K562 (cell line): Measurements from ENCODE around the gene ZNF655. TPM values are rescaled to one million over a fixed set of nuclear protein-coding genes. Genes with fewer than 3 reads are reported as not detected.

Experiments used
- ATAC-seq: fragments of 200-7000 bp; cut with Tn5 transposase; 3 replicates; pipeline ENCODE4 v1.9.1; 2020; ENCODE audit warnings: moderate library complexity
- BruUV-seq: library from RNA; stranded (reverse); fragments of 400-500 nt; replicated peaks from 2 replicates; lab custom pipeline; 2021; lab: Mats Ljungman, UMichigan
- CTCF ChIA-PET: fragments of 300-600 bp; formaldehyde crosslinking; extraction: SDS; loops from one replicate; lab custom pipeline; 2021; ENCODE audit warnings: low intra/inter-chr PET ratio; lab: Yijun Ruan, JAX
- POLR2A ChIA-PET: fragments of 300-600, 350-650 bp; sonication (Branson Sonifier 250); formaldehyde crosslinking; extraction: SDS; loops from one replicate; lab custom pipeline; 2021; ENCODE audit warnings: antibody characterized with exemption, inconsistent platforms; lab: Yijun Ruan, JAX
- DNase-seq, 4 experiments: peaks; one replicate each; pipeline versions ENCODE4 v3.0.0 to v3.0.0-alpha.2; 2011 to 2018; ENCODE audit warnings: low spot score in 3 of 4, mixed read lengths in 3 of 4; ENCODE audit errors: extremely low read depth in 1 of 4
- FAIRE-seq: peaks from 2 replicates; lab custom pipeline; 2011; peaks lifted over from hg19 to GRCh38; lab: Jason Lieb, UNC
- H2AFZ ChIP-seq: 2 replicates; pipeline ENCODE4 v1.6.0; 2011; ENCODE audit warnings: low read depth, low read length, control low read depth, inconsistent platforms
- H3K27ac ChIP-seq: fragments of 200-600 bp; 3 replicates; pipeline ENCODE4 v1.8.0; 2011; ENCODE audit warnings: low read depth, mild to moderate bottlenecking, control low read depth, inconsistent platforms, low read length, moderate library complexity, mixed read lengths; ENCODE audit errors: extremely low read depth
- H3K27me3 ChIP-seq, 2 experiments: fragments of 300-600 bp in 1 of 2; 2 replicates in 1 of 2; 3 replicates in 1 of 2; pipeline versions ENCODE4 v1.6.0 to v1.8.0; 2011; ENCODE audit warnings: inconsistent platforms in 2 of 2, low read length in 2 of 2, mild to moderate bottlenecking in 1 of 2, mixed read lengths in 1 of 2, moderate library complexity in 1 of 2; ENCODE audit not compliant: control insufficient read depth in 2 of 2, insufficient read depth in 2 of 2
- H3K36me3 ChIP-seq: fragments of 300-600 bp; 3 replicates; pipeline ENCODE4 v1.8.0; 2011; ENCODE audit warnings: mild to moderate bottlenecking, low read length, inconsistent platforms; ENCODE audit not compliant: control insufficient read depth, insufficient read depth
- H3K4me1 ChIP-seq, 2 experiments: fragments of 200-600 bp in 1 of 2; replicated peaks in 1 of 2; 2 replicates in 1 of 2; 3 replicates in 1 of 2; pipeline versions ENCODE4 v1.5.1 to v1.8.0; 2011; ENCODE audit warnings: inconsistent platforms in 2 of 2, low read length in 2 of 2, mild to moderate bottlenecking in 1 of 2, mixed read lengths in 1 of 2, moderate library complexity in 1 of 2; ENCODE audit not compliant: control insufficient read depth in 2 of 2, insufficient read depth in 2 of 2
- H3K4me2 ChIP-seq: 2 replicates; pipeline ENCODE4 v1.6.1; 2011; ENCODE audit warnings: low read length, control low read depth, inconsistent platforms, mixed read lengths; ENCODE audit not compliant: insufficient read depth
- H3K4me3 ChIP-seq: fragments of 200-600 bp; sonication (generic), shearing (Covaris generic); 2 replicates; pipeline ENCODE4 v1.5.1; 2016; ENCODE audit warnings: control low read depth, inconsistent platforms
- H3K79me2 ChIP-seq: fragments of 200-600 bp; 3 replicates; pipeline ENCODE4 v1.8.0; 2011; ENCODE audit warnings: low read length, inconsistent platforms; ENCODE audit not compliant: control insufficient read depth, insufficient read depth
- H3K9ac ChIP-seq, 2 experiments: 2 replicates each; pipeline versions ENCODE4 v1.6.0 to v1.6.1; 2011; ENCODE audit warnings: low read depth in 2 of 2, low read length in 2 of 2, control low read depth in 1 of 2, inconsistent platforms in 1 of 2, mild to moderate bottlenecking in 1 of 2, mixed read lengths in 1 of 2; ENCODE audit not compliant: insufficient read depth in 1 of 2
- H3K9me1 ChIP-seq: one replicate; pipeline ENCODE4 v1.6.0; 2011; ENCODE audit warnings: inconsistent platforms, mild to moderate bottlenecking, low read length, moderate library complexity; ENCODE audit not compliant: control insufficient read depth, insufficient read depth
- H3K9me3 ChIP-seq: replicated peaks from 2 replicates; pipeline ENCODE4 v1.5.1; 2011; ENCODE audit warnings: low read depth, low read length, inconsistent platforms; ENCODE audit not compliant: control insufficient read depth, insufficient read depth
- H4K20me1 ChIP-seq: replicated peaks from 2 replicates; pipeline ENCODE4 v1.6.1; 2011; ENCODE audit warnings: low read length, inconsistent platforms, mixed read lengths; ENCODE audit not compliant: control insufficient read depth, insufficient read depth
- ARID1B ChIP-seq: fragments of 450-650 bp; IDR thresholded peaks from 2 replicates; pipeline ENCODE4 v1.6.1; 2016; ENCODE audit warnings: antibody characterized with exemption, mild to moderate bottlenecking, inconsistent platforms
- BHLHE40 ChIP-seq: IDR thresholded peaks from 2 replicates; pipeline ENCODE4 v1.6.1; 2011; ENCODE audit warnings: low read length, improper control_type of control experiment
- CTBP1 ChIP-seq: fragments of 450-650 bp; IDR thresholded peaks from 2 replicates; pipeline ENCODE4 v1.6.1; 2016; ENCODE audit warnings: borderline replicate concordance
- E2F4 ChIP-seq: sonication (generic); formaldehyde crosslinking; IDR thresholded peaks from 2 replicates; pipeline ENCODE4 v1.8.0; 2022; ENCODE audit warnings: mild to moderate bottlenecking, low read depth, missing genetic modification reagents
- FOSL1 ChIP-seq: fragments of 200-800 bp; sonication (Bioruptor generic); conservative IDR thresholded peaks from 2 replicates; pipeline ENCODE4 v1.6.1; 2016; ENCODE audit warnings: missing genetic modification characterization, missing compliant biosample characterization
- FOXA3 ChIP-seq, 2 experiments: fragments of 450-650 bp in 1 of 2; sonication (generic) in 1 of 2; formaldehyde crosslinking; IDR thresholded peaks in 1 of 2; conservative IDR thresholded peaks in 1 of 2; 2 replicates each; pipeline versions ENCODE4 v1.4.0 to v1.8.0; 2020 to 2022; ENCODE audit warnings: mild to moderate bottlenecking in 2 of 2, missing genetic modification reagents in 1 of 2
- GTF3C2 ChIP-seq: IDR thresholded peaks from 3 replicates; pipeline ENCODE4 v1.6.1; 2011; ENCODE audit warnings: borderline replicate concordance, mild to moderate bottlenecking, moderate library complexity; ENCODE audit not compliant: insufficient read length; ENCODE audit errors: extremely low read depth
- HDAC2 ChIP-seq: fragments of 450-650 bp; IDR thresholded peaks from 2 replicates; pipeline ENCODE4 v1.6.1; 2016; ENCODE audit warnings: mild to moderate bottlenecking
- KAT2B ChIP-seq: IDR thresholded peaks from one replicate; pipeline ENCODE4 v1.6.1; 2012; ENCODE audit warnings: low read depth, mild to moderate bottlenecking, control low read depth, inconsistent platforms, low read length, moderate library complexity
- MXD1 ChIP-seq: fragments of 250-450 bp; sonication (Bioruptor Pico); IDR thresholded peaks from 2 replicates; pipeline ENCODE4 v1.8.0; 2021; ENCODE audit warnings: borderline replicate concordance, mild to moderate bottlenecking, moderate library complexity; ENCODE audit not compliant: poor library complexity, severe bottlenecking
- NR4A1 ChIP-seq, 2 experiments: fragments of 250-450 bp in 1 of 2; fragments of 450-650 bp in 1 of 2; sonication (Bioruptor Pico) in 1 of 2; IDR thresholded peaks; 2 replicates each; pipeline versions ENCODE4 v1.4.0 to v1.6.1; 2016 to 2020; ENCODE audit warnings: mild to moderate bottlenecking in 2 of 2, missing compliant biosample characterization in 1 of 2, missing genetic modification characterization in 1 of 2, moderate library complexity in 1 of 2
- PHF21A ChIP-seq: fragments of 450-650 bp; IDR thresholded peaks from 2 replicates; pipeline ENCODE4 v1.6.1; 2017; ENCODE audit warnings: low read depth, borderline replicate concordance
- RNF2 ChIP-seq: sonication (generic); IDR thresholded peaks from 2 replicates; pipeline ENCODE4 v1.6.1; 2016
- SMARCC2 ChIP-seq: fragments of 450-650 bp; IDR thresholded peaks from 2 replicates; pipeline ENCODE4 v1.6.1; 2017; ENCODE audit warnings: antibody characterized with exemption, moderate library complexity, mild to moderate bottlenecking, low read depth
- SREBF1 ChIP-seq: fragments of 150-350 bp; IDR thresholded peaks from 2 replicates; pipeline ENCODE4 v1.6.1; 2014; ENCODE audit warnings: antibody characterized with exemption, low read depth, low read length, borderline replicate concordance
- TAF9B ChIP-seq: fragments of 450-650 bp; IDR thresholded peaks from 2 replicates; pipeline ENCODE4 v1.6.1; 2018; ENCODE audit warnings: mild to moderate bottlenecking; ENCODE audit not compliant: partially characterized antibody
- TEAD4 ChIP-seq, 2 experiments: sonication (generic) in 1 of 2; formaldehyde crosslinking in 1 of 2; IDR thresholded peaks; 2 replicates each; pipeline versions ENCODE4 v1.6.1 to v1.8.0; 2012 to 2022; ENCODE audit warnings: borderline replicate concordance in 1 of 2, inconsistent platforms in 1 of 2, low read length in 1 of 2, mild to moderate bottlenecking in 1 of 2, missing genetic modification reagents in 1 of 2
- U2AF2 ChIP-seq: fragments of 200-400 bp; formaldehyde crosslinking; optimal IDR thresholded peaks from 2 replicates; pipeline ENCODE3; 2017; ENCODE audit warnings: low read depth, mild to moderate bottlenecking, low read length
- WGBS: fragments of 100-300 bp; shearing (Covaris generic); methylation state at CpG from one replicate; pipeline ENCODE4 v1.1.6; 2016; ENCODE audit warnings: low coverage, mixed read lengths; ENCODE audit not compliant: insufficient coverage; ENCODE audit errors: missing lambda C conversion rate; 5-methylcytosine and 5-hydroxymethylcytosine counted together
- in situ Hi-C: fragments of 300-500 bp; cut with MboI; formaldehyde crosslinking; loops from 4 replicates; pipeline ENCODE4 v1.15.0; 2018; ENCODE audit warnings: inconsistent platforms, mixed read lengths
- intact Hi-C: fragments of 100-400 bp; cut with micrococcal nuclease; formaldehyde crosslinking; loops from 2 replicates; pipeline ENCODE4 v1.14.2; 2022
- polyA plus RNA-seq, 8 experiments: library from polyadenylated mRNA; depleted of rRNA in 4 of 8; stranded (reverse) in 5 of 8; unstranded in 3 of 8; fragments of >200 nt; fragmentation: Nextera tagmentation in 2 of 8; fragmentation: Illumina TruSeq in 1 of 8; extraction: Ambion mirVana in 2 of 8; extraction: Trizol in 1 of 8; gene quantifications; 2 replicates each; pipeline versions ENCODE4 v1.2.1 to v1.2.3, GENCODE V29; 2011 to 2014; ENCODE audit warnings: inconsistent platforms in 1 of 8, missing spikeins in 1 of 8
- total RNA-seq, 7 experiments: library from RNA; depleted of rRNA in 6 of 7; stranded (reverse); fragments of >200 nt in 6 of 7; fragmentation: Illumina TruSeq in 2 of 7; extraction: Trizol in 2 of 7; gene quantifications; 2 replicates each; pipeline versions ENCODE4 v1.2.1 to v1.2.3, GENCODE V29; 2011 to 2021; ENCODE audit warnings: low replicate concordance in 1 of 7

The ZNF655 gene
- total and polyA plus RNA-seq, 9 of the 15 experiments (the other 6 are each of a cell fraction or from before 2014, with no cell fraction given), result 25.7 to 130 (median 95.2) TPM

GRCh38 chr7:99562832-99563231 is 4.4 kb downstream of the ZNF655 start:
- DNase-seq (peak; percentile 80 to 87 (median 84)), ATAC-seq (peak; percentile 40), FAIRE-seq (peak; percentile 93)
- in situ Hi-C loops, result no loop called here
- H3K9ac ChIP-seq, result peak overlapping the region; percentile 15 to 41; a peak in 2 of 4 replicates
- CTCF ChIA-PET, result interaction anchor here (0.6 kb wide), 1 partner anchor 21 kb away, joined by 3 read pairs; no protein-coding TSS in a partner anchor
- H4K20me1 ChIP-seq, result peaks cover 15% of the 10 kb centered on the region; the same call in 1 of the 2 replicates
- H2AFZ ChIP-seq, result no peak overlapping the region
- H3K4me2 ChIP-seq, result no peak overlapping the region
- H3K36me3 ChIP-seq, result peaks cover 71% of the 10 kb centered on the region
- peaks cover 15 to 16% of the 10 kb centered on the region in 2 experiments for H3K4me1 ChIP-seq
- WGBS, result 14% methylated on average over 2 of the region's 2 CpGs
- intact Hi-C loops, result no loop called here
- POLR2A ChIA-PET, result no interaction called here
- BruUV-seq, result no TSS peak
- H3K27me3 ChIP-seq, result no peaks in the 10 kb centered on the region
- H3K4me3 ChIP-seq, result no peak overlapping the region
- H3K9me3 ChIP-seq, result no peaks in the 10 kb centered on the region
- H3K9me1 ChIP-seq, result peaks cover 8% of the 10 kb centered on the region
- H3K79me2 ChIP-seq, result peaks cover 70% of the 10 kb centered on the region
- H3K27ac ChIP-seq, result peak overlapping the region; percentile 73; the same call in 2 of the 3 replicates
- TF ChIP-seq FOXA3 (CRISPR knock-in tag; conservative IDR thresholded peaks at IDR 0.05 in 1 of 2, IDR thresholded peaks at IDR 0.05 in 1 of 2), result peak in 1 of 2 experiments; percentile 77; a peak in 2 of 4 replicates
- TF ChIP-seq BHLHE40, result peak; percentile 25; the same call in 1 of the 2 replicates
- peak; percentile 82 for TF ChIP-seq TAF9B
- no peak for TF ChIP-seq E2F4 (CRISPR knock-in tag)
- no peak for TF ChIP-seq MXD1 (CRISPR knock-in tag)
- no peak for TF ChIP-seq NR4A1 (CRISPR knock-in tag; IDR thresholded peaks at IDR 0.05)
- no peak for TF ChIP-seq NR4A1 (tag; IDR thresholded peaks at IDR 0.05)
- peak; percentile 43; the same call in 1 of the 2 replicates for TF ChIP-seq RNF2
- peak; percentile 92; the same call in 1 of the 2 replicates for TF ChIP-seq PHF21A
- peak; percentile 93 for TF ChIP-seq ARID1B
- TF ChIP-seq CTBP1, result peak; percentile 54; the same call in 1 of the 2 replicates
- no peak for TF ChIP-seq KAT2B
- TF ChIP-seq SREBF1, result no peak
- TF ChIP-seq SMARCC2, result peak; percentile 94
- TF ChIP-seq HDAC2, result peak; percentile 89
- TF ChIP-seq U2AF2, result no peak
- TF ChIP-seq FOSL1 (tag), result peak; percentile 100
- peak; percentile 84 for TF ChIP-seq TEAD4 (IDR thresholded peaks at IDR 0.05; ENCODE audit: low read length)
- TF ChIP-seq TEAD4 (CRISPR knock-in tag; IDR thresholded peaks at IDR 0.05; ENCODE audit: borderline replicate concordance), result no peak
- TF ChIP-seq GTF3C2, result no peak
